Smooth muscle cell (in vitro differentiated cells): ENCODE measurements around the gene PSMF1. TPM values are rescaled to one million over a fixed set of nuclear protein-coding genes. Genes with fewer than 3 reads are reported as not detected.
"Not testable (repeated sequence)": the region's sequence is repeated elsewhere in the genome, so short reads cannot be mapped to it uniquely, and the experiment has no call there.

Experiments
- DNase-seq: peaks from one replicate; lab custom pipeline; 2025; ENCODE audit not compliant: unreplicated experiment; lab: John Stamatoyannopoulos, UW
- H2AFZ ChIP-seq: fragments of 200-600 bp; sonication (generic); 2 replicates; pipeline ENCODE4 v1.6.0; 2016; ENCODE audit warnings: antibody characterized with exemption, low read depth, mild to moderate bottlenecking
- H3F3A ChIP-seq: fragments of 200-600 bp; sonication (generic); 2 replicates; pipeline ENCODE4 v1.6.0; 2017; ENCODE audit warnings: antibody characterized with exemption, low read depth
- H3K27ac ChIP-seq: fragments of 200-600 bp; sonication (generic); 2 replicates; pipeline ENCODE4 v1.5.1; 2016; ENCODE audit warnings: low read depth, mild to moderate bottlenecking
- H3K27me3 ChIP-seq: fragments of 200-600 bp; sonication (generic); 2 replicates; pipeline ENCODE4 v1.6.1; 2016; ENCODE audit warnings: low read depth, mild to moderate bottlenecking
- H3K36me3 ChIP-seq: fragments of 200-600 bp; sonication (generic); 2 replicates; pipeline ENCODE4 v1.5.1; 2016; ENCODE audit warnings: low read depth
- H3K4me1 ChIP-seq: fragments of 200-600 bp; sonication (generic); 2 replicates; pipeline ENCODE4 v1.5.1; 2016; ENCODE audit warnings: low read depth
- H3K4me2 ChIP-seq: fragments of 200-600 bp; sonication (generic); 2 replicates; pipeline ENCODE4 v1.6.0; 2016; ENCODE audit warnings: mild to moderate bottlenecking
- H3K4me3 ChIP-seq: fragments of 200-600 bp; sonication (generic); 2 replicates; pipeline ENCODE4 v1.5.1; 2016; ENCODE audit warnings: mild to moderate bottlenecking
- H3K79me2 ChIP-seq: fragments of 200-600 bp; sonication (generic); 2 replicates; pipeline ENCODE4 v1.6.0; 2016; ENCODE audit warnings: low read depth, mild to moderate bottlenecking
- H3K9ac ChIP-seq: fragments of 200-600 bp; sonication (generic); 2 replicates; pipeline ENCODE4 v1.6.0; 2016; ENCODE audit warnings: low read depth
- H3K9me3 ChIP-seq: fragments of 200-600 bp; sonication (generic); replicated peaks from 2 replicates; pipeline ENCODE4 v1.5.1; 2016; ENCODE audit warnings: low read depth
- H4K20me1 ChIP-seq: fragments of 200-600 bp; sonication (generic); 2 replicates; pipeline ENCODE4 v1.6.0; 2016; ENCODE audit warnings: low read depth
- WGBS: methylation state at CpG from one replicate; pipeline ENCODE4 v1.1.7; 2016; ENCODE audit warnings: low lambda C conversion rate; 5-methylcytosine and 5-hydroxymethylcytosine counted together
- polyA plus RNA-seq: library from polyadenylated mRNA; unstranded; fragments of >200 nt; fragmentation: Nextera tagmentation; extraction: Ambion mirVana; gene quantifications from 2 replicates; pipeline ENCODE4 v1.2.1, GENCODE V29; 2016
- total RNA-seq: library from RNA; depleted of rRNA; stranded (reverse); fragments of >200 nt; gene quantifications from 2 replicates; pipeline ENCODE4 v1.2.3, GENCODE V29; 2014
- TF ChIP-seq, protein P1 (sequence below): fragments of 200-600 bp; sonication (generic); IDR thresholded peaks from 2 replicates; pipeline ENCODE4 v1.5.1; 2017; ENCODE audit warnings: borderline replicate concordance, mild to moderate bottlenecking, antibody characterized with exemption; ENCODE audit not compliant: insufficient read depth, poor library complexity, severe bottlenecking

PSMF1 gene
- total and polyA plus RNA-seq, 2 experiments from 2014 or later, result 120 to 246 TPM

DNA sequence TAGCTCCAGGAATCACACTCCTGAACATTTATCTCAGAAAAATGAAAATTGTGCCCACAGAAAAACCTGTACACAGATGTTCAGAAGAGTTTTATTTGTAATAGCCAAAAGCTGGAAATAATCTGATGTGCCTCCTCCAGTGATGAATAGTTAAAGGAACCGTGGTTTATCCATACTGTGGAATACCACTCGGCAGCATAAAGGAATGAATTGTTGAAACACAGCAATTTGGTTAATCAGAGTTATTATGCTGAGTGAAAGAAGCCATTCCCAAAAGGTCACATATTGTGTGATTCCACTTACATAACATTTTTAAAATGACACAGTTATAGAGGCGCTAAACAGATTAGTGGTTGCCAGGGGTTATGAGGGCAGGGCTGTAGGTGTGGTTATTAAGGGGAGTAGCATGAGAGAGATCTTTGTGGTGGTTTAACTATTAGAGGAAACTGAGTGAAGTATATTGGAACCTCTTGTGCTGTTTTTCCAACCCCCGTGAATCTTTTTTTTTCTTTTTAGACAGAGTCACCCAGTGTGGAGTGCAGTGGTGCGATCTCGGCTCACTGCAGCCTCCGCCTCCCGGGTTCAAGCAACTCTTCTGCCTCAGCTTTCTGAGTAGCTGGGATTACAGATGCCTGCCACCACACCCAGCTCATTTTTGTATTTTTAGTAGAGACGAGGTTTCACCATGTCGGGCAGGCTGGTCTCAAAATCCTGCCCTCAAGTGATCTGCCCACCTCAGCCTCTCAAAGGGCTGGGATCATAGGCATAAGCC lies 26.2 kb downstream of the PSMF1 start:
- no peak overlapping the region for H3K27ac ChIP-seq
- TF ChIP-seq, protein P1, sequence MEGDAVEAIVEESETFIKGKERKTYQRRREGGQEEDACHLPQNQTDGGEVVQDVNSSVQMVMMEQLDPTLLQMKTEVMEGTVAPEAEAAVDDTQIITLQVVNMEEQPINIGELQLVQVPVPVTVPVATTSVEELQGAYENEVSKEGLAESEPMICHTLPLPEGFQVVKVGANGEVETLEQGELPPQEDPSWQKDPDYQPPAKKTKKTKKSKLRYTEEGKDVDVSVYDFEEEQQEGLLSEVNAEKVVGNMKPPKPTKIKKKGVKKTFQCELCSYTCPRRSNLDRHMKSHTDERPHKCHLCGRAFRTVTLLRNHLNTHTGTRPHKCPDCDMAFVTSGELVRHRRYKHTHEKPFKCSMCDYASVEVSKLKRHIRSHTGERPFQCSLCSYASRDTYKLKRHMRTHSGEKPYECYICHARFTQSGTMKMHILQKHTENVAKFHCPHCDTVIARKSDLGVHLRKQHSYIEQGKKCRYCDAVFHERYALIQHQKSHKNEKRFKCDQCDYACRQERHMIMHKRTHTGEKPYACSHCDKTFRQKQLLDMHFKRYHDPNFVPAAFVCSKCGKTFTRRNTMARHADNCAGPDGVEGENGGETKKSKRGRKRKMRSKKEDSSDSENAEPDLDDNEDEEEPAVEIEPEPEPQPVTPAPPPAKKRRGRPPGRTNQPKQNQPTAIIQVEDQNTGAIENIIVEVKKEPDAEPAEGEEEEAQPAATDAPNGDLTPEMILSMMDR, result no peak
- over 99% methylated on average over 10 of the region's 10 CpGs for WGBS
- DNase-seq, result no peak
- H3K4me3 ChIP-seq, result no peak overlapping the region
- H3K36me3 ChIP-seq, result peaks cover 28% of the 10 kb centered on the region
- H3K9ac ChIP-seq, result no peak overlapping the region
- no peaks in the 10 kb centered on the region for H3K9me3 ChIP-seq
- H4K20me1 ChIP-seq, result peaks cover 40% of the 10 kb centered on the region
- H3K4me2 ChIP-seq, result no peak overlapping the region
- peaks cover 7% of the 10 kb centered on the region for H3K79me2 ChIP-seq
- no peaks in the 10 kb centered on the region for H3K4me1 ChIP-seq
- H3K27me3 ChIP-seq, result no peaks in the 10 kb centered on the region
- no peaks in the 10 kb centered on the region for H3F3A ChIP-seq
- H2AFZ ChIP-seq, result no peak overlapping the region

- Histone ChIP-seq H3K36me3 (peaks cover 8% of the 10 kb centered on the region), H3K4me3 (no peak overlapping the region), H3K4me1 (no peaks in the 10 kb centered on the region), H3K4me2 (no peak overlapping the region), H3K79me2 (peaks cover 6% of the 10 kb centered on the region), H3K27ac (no peak overlapping the region), H4K20me1 (peaks cover 52% of the 10 kb centered on the region), H3F3A (no peaks in the 10 kb centered on the region), H2AFZ (no peak overlapping the region), H3K9me3 (no peaks in the 10 kb centered on the region), H3K27me3 (no peaks in the 10 kb centered on the region), H3K9ac (no peak overlapping the region)
- WGBS, result 96% methylated on average over 5 of the region's 5 CpGs
- DNase-seq, result no peak
- TF ChIP-seq, protein P1, result no peak
Observed at GRCh38 chr20:1146957-1147356, 28.6 kb downstream of the PSMF1 start.

GRCh38 chr20:1149812-1150211 lies 31.4 kb downstream of the PSMF1 start:
- not testable (repeated sequence) for H3K4me1 ChIP-seq, H3K27me3 ChIP-seq, H3F3A ChIP-seq, H3K4me3 ChIP-seq, DNase-seq, H3K9ac ChIP-seq, H3K9me3 ChIP-seq, H3K79me2 ChIP-seq, H2AFZ ChIP-seq, H3K36me3 ChIP-seq, H3K4me2 ChIP-seq, H3K27ac ChIP-seq
- 71% methylated on average over 2 of the region's 2 CpGs for WGBS
- H4K20me1 ChIP-seq, result peaks cover 65% of the 10 kb centered on the region

- H3K27ac ChIP-seq, result no peak overlapping the region
- H3K9ac ChIP-seq, result no peak overlapping the region
- H3K9me3 ChIP-seq, result no peaks in the 10 kb centered on the region
- no peaks in the 10 kb centered on the region for H3K4me1 ChIP-seq
- no peaks in the 10 kb centered on the region for H3F3A ChIP-seq
- peaks cover 8% of the 10 kb centered on the region for H3K36me3 ChIP-seq
- no peak overlapping the region for H2AFZ ChIP-seq
- no peak overlapping the region for H3K4me3 ChIP-seq
- no peak overlapping the region for H3K4me2 ChIP-seq
- peaks cover 63% of the 10 kb centered on the region for H4K20me1 ChIP-seq
- H3K79me2 ChIP-seq, result peaks cover 6% of the 10 kb centered on the region
- TF ChIP-seq, protein P1, result no peak
- 66% methylated on average over 4 of the region's 4 CpGs for WGBS
- DNase-seq, result no peak
- no peaks in the 10 kb centered on the region for H3K27me3 ChIP-seq
Observed at GRCh38 chr20:1150218-1150617, 31.8 kb downstream of the PSMF1 start.
